NCI-H526 (cell line): Measurements from ENCODE around the gene SNRK.

ENCODE experiments used
- DNase-seq, 2 experiments: peaks; one replicate each; lab custom pipeline; 2025; lab: John Stamatoyannopoulos, UW

Gene SNRK

GRCh38 chr3:43372007-43372740 is 85.8 kb downstream of the SNRK start:
- DNase-seq = no peak

GRCh38 chr3:43372809-43373559 is 86.6 kb downstream of the SNRK start:
- DNase-seq = no peak

GRCh38 chr3:43373560-43373928 is 87.2 kb downstream of the SNRK start:
- DNase-seq = no peak

GRCh38 chr3:43378066-43378935 is 92.0 kb downstream of the SNRK start:
- peak in 1 of 2 experiments; percentile 56 for DNase-seq

GRCh38 chr3:43379343-43379742 is 93.0 kb downstream of the SNRK start:
- no peak for DNase-seq

GRCh38 chr3:43388175-43388574 is 101.8 kb downstream of the SNRK start:
- DNase-seq = no peak

- no peak for DNase-seq
Measured at GRCh38 chr3:43388915-43389314, 102.6 kb downstream of the SNRK start.

GRCh38 chr3:43389388-43390254 is 103.3 kb downstream of the SNRK start:
- DNase-seq = no peak

- no peak for DNase-seq
Measured at GRCh38 chr3:43390255-43390588, 103.9 kb downstream of the SNRK start.

- no peak for DNase-seq
Measured at GRCh38 chr3:43391621-43392020, 105.3 kb downstream of the SNRK start.

GRCh38 chr3:43394041-43394554 is 107.8 kb downstream of the SNRK start:
- DNase-seq = no peak

- DNase-seq = no peak
Measured at GRCh38 chr3:43399034-43399433, 112.7 kb downstream of the SNRK start.

GRCh38 chr3:43400167-43400566 is 113.8 kb downstream of the SNRK start:
- no peak for DNase-seq
